Measurements from ENCODE around the gene KLK1. TPM values are rescaled to one million over a fixed set of nuclear protein-coding genes. Genes with fewer than 3 reads are reported as not detected.
A peak's percentile ranks its signal among the peaks of the same experiment; 100 is the strongest.

Gene KLK1
- total RNA-seq, 5 donors from 2014 or later (not counting 1 experiment from before 2014, with no cell fraction given), result 0.59 to 0.96 (median 0.60) TPM; not detected in 2

DNA sequence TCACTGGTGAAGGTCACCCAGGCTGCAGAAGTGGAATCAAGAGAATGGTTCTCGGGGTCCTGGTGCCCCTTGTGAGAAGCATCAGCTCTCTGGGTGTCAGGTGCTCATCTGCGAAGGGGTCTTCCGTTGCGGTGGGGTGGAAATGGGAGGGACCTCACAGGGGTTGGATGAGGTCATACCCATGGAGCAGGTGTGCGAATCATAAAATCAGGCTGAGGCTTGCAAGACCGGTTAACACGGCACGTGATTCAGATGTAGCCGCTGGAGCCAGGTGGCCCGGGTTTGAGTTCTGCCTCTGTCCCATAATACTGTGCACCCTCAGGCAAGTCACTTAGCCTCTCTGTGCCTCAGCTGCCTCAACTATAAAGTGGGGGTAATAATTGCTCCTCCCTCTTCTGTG is 13.7 kb upstream of the KLK1 start:
- H3K4me1 ChIP-seq (ENCODE audit: control insufficient read depth in 1 of 2, extremely low read depth in 1 of 2, insufficient read depth in 2 of 2, low read length in 2 of 2), result peaks cover 0 to 15% of the 10 kb centered on the region in 2 experiments
- ChIA-PET CTCF (no interaction called here), POLR2A (interaction anchor here in 1 of 2 donors (0.7 kb wide), 1 partner anchor 110 kb away, joined by 6 read pairs; no protein-coding TSS in a partner anchor)
- no peaks in the 10 kb centered on the region for H3K36me3 ChIP-seq (ENCODE audit: control insufficient read depth in 2 of 2, extremely low read depth in 1 of 2, insufficient read depth in 1 of 2, low read length in 1 of 2)
- Mint-ChIP-seq H3K36me3 (no peaks in the 10 kb centered on the region), H3K27ac (no peak overlapping the region), H3K4me3 (peak overlapping the region in 2 of 3 donors; percentile 10 to 82), H3K27me3 (peaks cover 53% of the 10 kb centered on the region in 2 donors), H3K4me1 (peaks cover 8 to 17% (median 14%) of the 10 kb centered on the region in 3 donors), H3K9me3 (peaks cover 0 to 7% (median 5%) of the 10 kb centered on the region in 3 donors)
- WGBS (ENCODE audit: insufficient coverage), result 68% methylated on average over 9 of the region's 10 CpGs
- H3K27ac ChIP-seq (ENCODE audit: low read length), result no peak overlapping the region
- no peaks in the 10 kb centered on the region for H3K9me3 ChIP-seq
- no peak for DNase-seq
- ATAC-seq (replicated peaks in 1 of 4), result no peak
- peaks cover 3 to 68% of the 10 kb centered on the region in 2 experiments for H3K27me3 ChIP-seq (replicated peaks in 1 of 2; ENCODE audit: control insufficient read depth in 2 of 2, extremely low read depth in 1 of 2, insufficient read depth in 2 of 2, low read length in 1 of 2)
- no peak overlapping the region for H3K4me3 ChIP-seq (ENCODE audit: control insufficient read depth in 1 of 2, extremely low read depth in 1 of 2, low read length in 1 of 2)

DNA sequence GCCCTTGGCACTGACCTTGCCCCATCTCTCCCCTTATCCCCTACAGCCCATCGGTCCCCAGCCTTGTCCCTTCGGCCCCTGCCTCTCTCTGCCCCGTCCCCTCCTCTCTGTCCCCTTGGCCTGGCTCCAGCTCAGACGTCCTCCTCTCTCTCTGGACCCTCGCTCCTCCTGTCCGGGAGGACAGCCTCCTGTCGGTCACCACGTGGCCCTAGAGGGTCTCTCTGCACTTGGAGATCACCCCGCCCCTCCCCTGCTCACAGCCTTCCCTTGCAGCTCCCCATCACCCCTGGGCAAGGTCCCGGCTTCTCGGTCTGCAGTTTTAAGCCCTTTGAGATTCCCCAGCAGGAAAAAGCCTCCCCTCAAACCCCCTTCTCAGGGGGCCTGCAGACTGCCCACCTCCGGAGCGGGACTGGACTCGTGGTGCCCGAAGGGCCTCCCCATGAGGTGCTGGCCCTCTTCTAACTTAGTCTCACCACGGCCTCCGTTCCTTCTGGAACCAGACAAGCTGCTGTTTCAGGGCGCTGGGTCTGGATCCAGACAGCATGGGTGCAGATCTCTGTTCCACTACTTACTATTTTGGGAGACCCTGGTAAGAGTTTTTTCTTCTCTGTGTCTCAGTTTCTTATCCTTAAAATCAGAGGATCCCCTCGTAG is 13.1 kb upstream of the KLK1 start:
- POLR2A ChIA-PET, result no interaction called here

GRCh38 chr19:50835785-50836542 is 12.4 kb upstream of the KLK1 start:
- 3% methylated on average over 59 of the region's 67 CpGs for WGBS (ENCODE audit: insufficient coverage)
- Mint-ChIP-seq H3K4me1 (peaks cover 8 to 17% (median 14%) of the 10 kb centered on the region in 3 donors), H3K9me3 (no peaks in the 10 kb centered on the region), H3K27me3 (peaks cover 59 to 60% of the 10 kb centered on the region in 2 donors), H3K27ac (no peak overlapping the region), H3K4me3 (peak overlapping the region; percentile 73 to 82 (median 79)), H3K36me3 (no peaks in the 10 kb centered on the region)
- H3K27me3 ChIP-seq (replicated peaks in 1 of 2; ENCODE audit: control insufficient read depth in 2 of 2, extremely low read depth in 1 of 2, insufficient read depth in 2 of 2, low read length in 1 of 2), result peaks cover 0 to 68% of the 10 kb centered on the region in 2 experiments
- ATAC-seq (replicated peaks in 1 of 4), result peak; percentile 83 to 88 (median 87)
- peaks cover 0 to 15% of the 10 kb centered on the region in 2 experiments for H3K4me1 ChIP-seq (ENCODE audit: control insufficient read depth in 1 of 2, extremely low read depth in 1 of 2, insufficient read depth in 2 of 2, low read length in 2 of 2)
- DNase-seq, result peak in 31 of 35 experiments; percentile 6 to 71 (median 42)
- H3K27ac ChIP-seq (ENCODE audit: low read length), result no peak overlapping the region
- H3K9me3 ChIP-seq, result no peaks in the 10 kb centered on the region
- peak overlapping the region; percentile 56 to 76 for H3K4me3 ChIP-seq (ENCODE audit: control insufficient read depth in 1 of 2, extremely low read depth in 1 of 2, low read length in 1 of 2)
- CTCF ChIA-PET, result no interaction called here
- POLR2A ChIA-PET, result no interaction called here
- H3K36me3 ChIP-seq (ENCODE audit: control insufficient read depth in 2 of 2, extremely low read depth in 1 of 2, insufficient read depth in 1 of 2, low read length in 1 of 2), result no peaks in the 10 kb centered on the region

More for the DNA sequence above, 13.1 kb upstream of the KLK1 start:
- CTCF ChIA-PET, result no interaction called here
- Histone ChIP-seq H3K4me3 (ENCODE audit: control insufficient read depth in 1 of 2, extremely low read depth in 1 of 2, low read length in 1 of 2) (no peak overlapping the region), H3K27ac (ENCODE audit: low read length) (no peak overlapping the region), H3K27me3 (replicated peaks in 1 of 2; ENCODE audit: control insufficient read depth in 2 of 2, extremely low read depth in 1 of 2, insufficient read depth in 2 of 2, low read length in 1 of 2) (peaks cover 0 to 66% of the 10 kb centered on the region in 2 experiments), H3K4me1 (ENCODE audit: control insufficient read depth in 1 of 2, extremely low read depth in 1 of 2, insufficient read depth in 2 of 2, low read length in 2 of 2) (peaks cover 0 to 15% of the 10 kb centered on the region in 2 experiments), H3K36me3 (ENCODE audit: control insufficient read depth in 2 of 2, extremely low read depth in 1 of 2, insufficient read depth in 1 of 2, low read length in 1 of 2) (no peaks in the 10 kb centered on the region), H3K9me3 (no peaks in the 10 kb centered on the region)
- ATAC-seq (replicated peaks in 1 of 4) (no peak), DNase-seq (no peak)
- H3K4me1 Mint-ChIP-seq, result peaks cover 8 to 17% (median 14%) of the 10 kb centered on the region in 3 donors
- no peak overlapping the region for H3K27ac Mint-ChIP-seq
- peaks cover 0 to 4% (median 0%) of the 10 kb centered on the region in 3 donors for H3K9me3 Mint-ChIP-seq
- H3K36me3 Mint-ChIP-seq, result no peaks in the 10 kb centered on the region
- H3K4me3 Mint-ChIP-seq, result peak overlapping the region; percentile 73 to 82 (median 79)
- 44% methylated on average over 14 of the region's 19 CpGs for WGBS (ENCODE audit: insufficient coverage)
- H3K27me3 Mint-ChIP-seq, result peaks cover 56 to 57% of the 10 kb centered on the region in 2 donors

- ATAC-seq (replicated peaks in 1 of 4), result peak in 2 of 4 experiments; percentile 5 to 10
- H3K27me3 Mint-ChIP-seq, result peaks cover 60 to 63% of the 10 kb centered on the region in 2 donors
- WGBS (ENCODE audit: insufficient coverage), result 67% methylated on average over 3 of the region's 13 CpGs
- CTCF ChIA-PET, result no interaction called here
- H3K27ac Mint-ChIP-seq, result no peak overlapping the region
- H3K9me3 Mint-ChIP-seq, result no peaks in the 10 kb centered on the region
- peaks cover 0 to 15% of the 10 kb centered on the region in 2 experiments for H3K4me1 ChIP-seq (ENCODE audit: control insufficient read depth in 1 of 2, extremely low read depth in 1 of 2, insufficient read depth in 2 of 2, low read length in 2 of 2)
- H3K9me3 ChIP-seq, result no peaks in the 10 kb centered on the region
- POLR2A ChIA-PET, result no interaction called here
- peaks cover 8 to 17% (median 14%) of the 10 kb centered on the region in 3 donors for H3K4me1 Mint-ChIP-seq
- H3K36me3 ChIP-seq (ENCODE audit: control insufficient read depth in 2 of 2, extremely low read depth in 1 of 2, insufficient read depth in 1 of 2, low read length in 1 of 2), result no peaks in the 10 kb centered on the region
- DNase-seq, result no peak
- H3K4me3 Mint-ChIP-seq, result peak overlapping the region; percentile 73 to 82 (median 79)
- peaks cover 0 to 75% of the 10 kb centered on the region in 2 experiments for H3K27me3 ChIP-seq (replicated peaks in 1 of 2; ENCODE audit: control insufficient read depth in 2 of 2, extremely low read depth in 1 of 2, insufficient read depth in 2 of 2, low read length in 1 of 2)
- H3K27ac ChIP-seq (ENCODE audit: low read length), result no peak overlapping the region
- peak overlapping the region; percentile 56 to 76 for H3K4me3 ChIP-seq (ENCODE audit: control insufficient read depth in 1 of 2, extremely low read depth in 1 of 2, low read length in 1 of 2)
- H3K36me3 Mint-ChIP-seq, result no peaks in the 10 kb centered on the region
Measured at GRCh38 chr19:50835103-50835784, 11.7 kb upstream of the KLK1 start.

- Mint-ChIP-seq H3K36me3 (no peaks in the 10 kb centered on the region), H3K27me3 (peaks cover 56 to 65% of the 10 kb centered on the region in 2 donors), H3K9me3 (no peaks in the 10 kb centered on the region), H3K4me1 (peaks cover 8 to 17% (median 14%) of the 10 kb centered on the region in 3 donors), H3K27ac (no peak overlapping the region), H3K4me3 (no peak overlapping the region)
- no peak overlapping the region for H3K27ac ChIP-seq (ENCODE audit: low read length)
- WGBS (ENCODE audit: insufficient coverage), result 90% methylated on average over 6 of the region's 6 CpGs
- no peaks in the 10 kb centered on the region for H3K9me3 ChIP-seq
- CTCF ChIA-PET, result no interaction called here
- ATAC-seq (replicated peaks in 1 of 4) (no peak), DNase-seq (no peak)
- POLR2A ChIA-PET, result no interaction called here
- H3K4me1 ChIP-seq (ENCODE audit: control insufficient read depth in 1 of 2, extremely low read depth in 1 of 2, insufficient read depth in 2 of 2, low read length in 2 of 2), result peaks cover 0 to 15% of the 10 kb centered on the region in 2 experiments
- peaks cover 0 to 72% of the 10 kb centered on the region in 2 experiments for H3K27me3 ChIP-seq (replicated peaks in 1 of 2; ENCODE audit: control insufficient read depth in 2 of 2, extremely low read depth in 1 of 2, insufficient read depth in 2 of 2, low read length in 1 of 2)
- no peak overlapping the region for H3K4me3 ChIP-seq (ENCODE audit: control insufficient read depth in 1 of 2, extremely low read depth in 1 of 2, low read length in 1 of 2)
- no peaks in the 10 kb centered on the region for H3K36me3 ChIP-seq (ENCODE audit: control insufficient read depth in 2 of 2, extremely low read depth in 1 of 2, insufficient read depth in 1 of 2, low read length in 1 of 2)
Measured at GRCh38 chr19:50833802-50834167, 10.2 kb upstream of the KLK1 start.

DNA sequence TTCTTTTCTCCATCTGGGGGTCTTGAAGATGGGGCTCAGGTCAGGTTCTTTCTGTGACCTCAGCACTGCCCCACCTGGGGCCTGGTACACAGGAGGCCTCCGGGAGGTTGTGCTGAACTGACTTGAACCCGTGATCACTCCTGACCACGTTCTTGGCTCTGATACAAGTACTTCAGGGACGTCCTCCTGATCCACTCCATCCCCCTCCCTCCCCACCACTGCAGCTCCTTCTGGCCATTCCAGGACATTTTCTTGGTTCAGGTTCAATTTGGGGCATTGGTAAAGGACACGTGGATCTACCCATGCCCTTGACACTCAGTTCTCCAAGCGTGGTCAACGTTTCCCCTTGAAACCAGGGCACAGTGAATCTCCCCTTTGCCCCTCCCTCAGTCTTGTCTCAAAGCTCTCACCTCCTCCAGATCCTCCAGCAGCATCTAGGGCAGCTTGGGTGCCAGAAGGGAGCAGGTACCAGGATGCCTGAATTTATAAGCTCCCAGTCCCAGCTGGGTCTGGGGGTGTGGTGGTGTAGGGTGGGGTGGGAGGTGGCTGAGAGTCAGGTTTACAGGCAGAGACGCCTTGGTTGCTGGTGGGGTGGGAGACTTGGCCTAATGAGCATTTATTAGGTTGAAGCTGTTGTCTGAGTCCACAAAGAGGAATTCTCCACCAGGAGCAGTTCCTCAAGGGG is 9.7 kb upstream of the KLK1 start, which contains the start of gene KLK15:
Gene KLK15, minus strand, starts transcription at position 458 of the 685 bp plus-strand sequence. CDS start 2,082 bp downstream, outside the sequence.
- peaks cover 8 to 17% (median 14%) of the 10 kb centered on the region in 3 donors for H3K4me1 Mint-ChIP-seq
- peaks cover 54 to 63% of the 10 kb centered on the region in 2 donors for H3K27me3 Mint-ChIP-seq
- H3K27ac Mint-ChIP-seq, result peak within 1 kb of the TSS in 1 of 2 donors; percentile 6
- DNase-seq, result no peak
- ChIA-PET POLR2A (no interaction called here), CTCF (no interaction called here)
- Histone ChIP-seq H3K4me1 (ENCODE audit: control insufficient read depth in 1 of 2, extremely low read depth in 1 of 2, insufficient read depth in 2 of 2, low read length in 2 of 2) (peaks cover 0 to 15% of the 10 kb centered on the region in 2 experiments), H3K27me3 (replicated peaks in 1 of 2; ENCODE audit: control insufficient read depth in 2 of 2, extremely low read depth in 1 of 2, insufficient read depth in 2 of 2, low read length in 1 of 2) (peaks cover 0 to 71% of the 10 kb centered on the region in 2 experiments), H3K27ac (ENCODE audit: low read length) (no peak within 1 kb of the TSS), H3K9me3 (no peaks in the 10 kb centered on the region), H3K36me3 (ENCODE audit: control insufficient read depth in 2 of 2, extremely low read depth in 1 of 2, insufficient read depth in 1 of 2, low read length in 1 of 2) (no peaks in the 10 kb centered on the region), H3K4me3 (ENCODE audit: control insufficient read depth in 1 of 2, extremely low read depth in 1 of 2, low read length in 1 of 2) (no peak within 1 kb of the TSS)
- no peak within 1 kb of the TSS for H3K4me3 Mint-ChIP-seq
- no peak for ATAC-seq (replicated peaks in 1 of 4)
- no peaks in the 10 kb centered on the region for H3K36me3 Mint-ChIP-seq
- 71% methylated on average over 7 of the region's 8 CpGs for WGBS (ENCODE audit: insufficient coverage)
- no peaks in the 10 kb centered on the region for H3K9me3 Mint-ChIP-seq
